Left ventricle myocardium superior (tissue), 1 donor: ENCODE results near the gene AKAP7. TPM values are rescaled to one million over a fixed set of nuclear protein-coding genes. Genes with fewer than 3 reads are reported as not detected.
A peak's percentile ranks its signal among the peaks of the same experiment; 100 is the strongest.
"Not testable (repeated sequence)": the region's sequence is repeated elsewhere in the genome, so short reads cannot be mapped to it uniquely, and the experiment has no call there.

Source experiments
- ATAC-seq: fragments of 200-7000 bp; cut with Tn5 transposase; one replicate; pipeline ENCODE4 v1.9.1; 2020; ENCODE audit warnings: mild to moderate bottlenecking, moderate library complexity
- DNase-seq: peaks from one replicate; pipeline ENCODE4 v3.0.0-alpha.2; 2020
- intact Hi-C: fragments of 100-400 bp; cut with micrococcal nuclease; formaldehyde crosslinking; loops from one replicate; pipeline ENCODE4 v1.11.0; 2022
- total RNA-seq: library from RNA; stranded (reverse); fragmentation: NEBNext Ultra II Directional; extraction: Animal tissue kit (Norgen Biotek cat#: 25700); gene quantifications from one replicate; pipeline ENCODE4 v1.2.1, GENCODE V29; 2021
- donor health status: DM: no; HTN: yes; CAD: no; lungs with severe emphysema.

Gene AKAP7
- total RNA-seq, 1 donor from 2014 or later: 11.0 TPM

GRCh38 chr6:131226459-131227157 is 91.3 kb downstream of the AKAP7 start:
- ATAC-seq: no peak
- DNase-seq: no peak
- intact Hi-C loops: no loop called here

GRCh38 chr6:131227158-131227543 is 91.9 kb downstream of the AKAP7 start:
- DNase-seq: no peak
- intact Hi-C loops: no loop called here
- ATAC-seq: no peak

GRCh38 chr6:131231103-131231502 is 95.8 kb downstream of the AKAP7 start:
- intact Hi-C loops: no loop called here
- DNase-seq (no peak), ATAC-seq (no peak)

GRCh38 chr6:131231891-131232290 is 96.6 kb downstream of the AKAP7 start:
- DNase-seq (no peak), ATAC-seq (no peak)
- intact Hi-C loops: no loop called here

GRCh38 chr6:131244942-131245341 is 109.7 kb downstream of the AKAP7 start:
- intact Hi-C loops: no loop called here
- ATAC-seq: no peak
- DNase-seq: no peak

GRCh38 chr6:131250122-131250521 is 114.9 kb downstream of the AKAP7 start:
- intact Hi-C loops: no loop called here
- peak; percentile 62 for DNase-seq
- ATAC-seq: peak; percentile 98

GRCh38 chr6:131250936-131251335 is 115.7 kb downstream of the AKAP7 start:
- DNase-seq: no peak
- no peak for ATAC-seq
- intact Hi-C loops: no loop called here

- DNase-seq: no peak
- ATAC-seq: peak; percentile 57
- intact Hi-C loops: no loop called here
These were observed 116.4 kb downstream of the AKAP7 start for GRCh38 chr6:131251590-131252199.

- intact Hi-C loops: no loop called here
- ATAC-seq (no peak), DNase-seq (no peak)
These were observed 120.2 kb downstream of the AKAP7 start for GRCh38 chr6:131255434-131255833.

- intact Hi-C loops: no loop called here
- ATAC-seq (no peak), DNase-seq (no peak)
These were observed 120.6 kb downstream of the AKAP7 start for GRCh38 chr6:131255911-131256310.

- intact Hi-C loops: no loop called here
- no peak for ATAC-seq
These were observed 121.8 kb downstream of the AKAP7 start for GRCh38 chr6:131257104-131257503.

GRCh38 chr6:131258010-131258652 is 122.9 kb downstream of the AKAP7 start:
- intact Hi-C loops: no loop called here
- DNase-seq: no peak
- no peak for ATAC-seq

More at GRCh38 chr6:131257104-131257503, 121.8 kb downstream of the AKAP7 start:
- no peak for DNase-seq

GRCh38 chr6:131258816-131259476 is 123.7 kb downstream of the AKAP7 start:
- peak; percentile 73 for ATAC-seq
- no peak for DNase-seq
- intact Hi-C loops: no loop called here

- ATAC-seq, intact Hi-C loops, DNase-seq: not testable (repeated sequence)
These were observed 125.7 kb downstream of the AKAP7 start for GRCh38 chr6:131260960-131261359.

- intact Hi-C loops: no loop called here
- no peak for DNase-seq
- ATAC-seq: no peak
These were observed 126.8 kb downstream of the AKAP7 start for GRCh38 chr6:131262060-131262459.

GRCh38 chr6:131265939-131266338 is 130.7 kb downstream of the AKAP7 start:
- DNase-seq (no peak), ATAC-seq (no peak)
- intact Hi-C loops: no loop called here

GRCh38 chr6:131268303-131268702 is 133.0 kb downstream of the AKAP7 start:
- intact Hi-C loops: no loop called here
- DNase-seq: no peak

GRCh38 chr6:131269565-131270391 is 134.5 kb downstream of the AKAP7 start:
- intact Hi-C loops: no loop called here
- ATAC-seq (no peak), DNase-seq (no peak)

More at GRCh38 chr6:131268303-131268702, 133.0 kb downstream of the AKAP7 start:
- no peak for ATAC-seq

GRCh38 chr6:131270534-131270933 is 135.3 kb downstream of the AKAP7 start:
- DNase-seq (no peak), ATAC-seq (no peak)
- intact Hi-C loops: no loop called here
